H9 (cell line): ENCODE results near the gene DHH. TPM values are rescaled to one million over a fixed set of nuclear protein-coding genes. Genes with fewer than 3 reads are reported as not detected.

Experiments used
- DNase-seq: peaks from one replicate; pipeline ENCODE4 v3.0.0-alpha.2; 2017
- H2AFZ ChIP-seq: one replicate; pipeline ENCODE4 v1.6.1; 2013; ENCODE audit warnings: mild to moderate bottlenecking, low read length, control low read depth, moderate library complexity
- H2AK5ac ChIP-seq: 2 replicates; pipeline ENCODE4 v1.6.1; 2013; ENCODE audit warnings: low read length, control low read depth, mixed read lengths; ENCODE audit not compliant: insufficient read length
- H2BK120ac ChIP-seq: one replicate; pipeline ENCODE4 v1.6.1; 2013; ENCODE audit warnings: low read depth, mild to moderate bottlenecking, low read length, control low read depth, inconsistent platforms; ENCODE audit not compliant: poor library complexity, severe bottlenecking
- H2BK12ac ChIP-seq: 2 replicates; pipeline ENCODE4 v1.6.1; 2013; ENCODE audit warnings: low read length, control low read depth, mixed read lengths, low read depth; ENCODE audit not compliant: insufficient read length
- H2BK15ac ChIP-seq: 2 replicates; pipeline ENCODE4 v1.6.1; 2013; ENCODE audit warnings: low read depth, low read length, control low read depth
- H2BK20ac ChIP-seq: one replicate; pipeline ENCODE4 v1.6.1; 2013; ENCODE audit warnings: low read depth, mild to moderate bottlenecking, low read length, control low read depth, inconsistent platforms; ENCODE audit not compliant: poor library complexity, severe bottlenecking
- H2BK5ac ChIP-seq: 2 replicates; pipeline ENCODE4 v1.6.1; 2013; ENCODE audit warnings: low read length, control low read depth, mixed read lengths; ENCODE audit not compliant: insufficient read length
- H3K14ac ChIP-seq: 2 replicates; pipeline ENCODE4 v1.6.1; 2013; ENCODE audit warnings: low read length, control low read depth; ENCODE audit not compliant: insufficient read depth
- H3K18ac ChIP-seq: 2 replicates; pipeline ENCODE4 v1.6.1; 2013; ENCODE audit warnings: low read depth, mild to moderate bottlenecking, mixed read lengths, low read length, control low read depth; ENCODE audit not compliant: insufficient read length
- H3K23ac ChIP-seq: 2 replicates; pipeline ENCODE4 v1.6.1; 2013; ENCODE audit warnings: low read length, control low read depth, mixed read lengths, low read depth; ENCODE audit not compliant: insufficient read length
- H3K23me2 ChIP-seq: 2 replicates; pipeline ENCODE4 v1.6.1; 2013; ENCODE audit warnings: low read depth, mild to moderate bottlenecking, mixed read lengths, low read length, control low read depth; ENCODE audit not compliant: insufficient read length, poor library complexity, severe bottlenecking
- H3K27ac ChIP-seq: 2 replicates; pipeline ENCODE4 v1.5.1; 2013; ENCODE audit warnings: low read length, control low read depth, mixed read lengths, low read depth; ENCODE audit not compliant: insufficient read length
- H3K27me3 ChIP-seq: 2 replicates; pipeline ENCODE4 v1.6.1; 2013; ENCODE audit warnings: low read length, control low read depth, inconsistent platforms; ENCODE audit not compliant: insufficient read depth
- H3K4ac ChIP-seq: 2 replicates; pipeline ENCODE4 v1.6.1; 2013; ENCODE audit warnings: low read depth, mild to moderate bottlenecking, control low read depth, inconsistent platforms, low read length, moderate library complexity
- H3K4me1 ChIP-seq: 2 replicates; pipeline ENCODE4 v1.6.1; 2013; ENCODE audit warnings: low read length, control low read depth, inconsistent platforms; ENCODE audit not compliant: insufficient read depth
- H3K4me2 ChIP-seq: 2 replicates; pipeline ENCODE4 v1.6.1; 2013; ENCODE audit warnings: low read length, control low read depth, mixed read lengths; ENCODE audit not compliant: insufficient read length, insufficient read depth
- H3K56ac ChIP-seq: 2 replicates; pipeline ENCODE4 v1.6.1; 2013; ENCODE audit warnings: low read depth, mild to moderate bottlenecking, mixed read lengths, low read length, control low read depth; ENCODE audit not compliant: insufficient read length
- H3K79me1 ChIP-seq: 2 replicates; pipeline ENCODE4 v1.6.1; 2013; ENCODE audit warnings: low read depth, mild to moderate bottlenecking, moderate library complexity, low read length, control low read depth, inconsistent platforms; ENCODE audit not compliant: insufficient read depth, poor library complexity, severe bottlenecking
- H3K79me2 ChIP-seq: 2 replicates; pipeline ENCODE4 v1.6.1; 2013; ENCODE audit warnings: low read length, control low read depth, inconsistent platforms; ENCODE audit not compliant: insufficient read depth
- H3K9ac ChIP-seq: 2 replicates; pipeline ENCODE4 v1.6.1; 2013; ENCODE audit warnings: low read length, control low read depth, mixed read lengths; ENCODE audit not compliant: insufficient read length; ENCODE audit errors: extremely low read depth
- H3K9me3 ChIP-seq: one replicate; pipeline ENCODE4 v1.6.1; 2013; ENCODE audit warnings: low read depth, low read length, inconsistent platforms; ENCODE audit not compliant: control insufficient read depth
- H3T11ph ChIP-seq: one replicate; pipeline ENCODE4 v1.6.1; 2013; ENCODE audit warnings: mild to moderate bottlenecking, low read length, control low read depth, inconsistent platforms
- H4K20me1 ChIP-seq: one replicate; pipeline ENCODE4 v1.6.1; 2013; ENCODE audit not compliant: control insufficient read depth, insufficient read length, insufficient read depth
- H4K5ac ChIP-seq: 2 replicates; pipeline ENCODE4 v1.6.1; 2013; ENCODE audit warnings: low read depth, mild to moderate bottlenecking, mixed read lengths, low read length, control low read depth; ENCODE audit not compliant: insufficient read length
- H4K8ac ChIP-seq: replicated peaks from 2 replicates; pipeline ENCODE4 v1.6.1; 2013; ENCODE audit warnings: low read length, control low read depth, mixed read lengths, low read depth; ENCODE audit not compliant: insufficient read length
- H4K91ac ChIP-seq: 2 replicates; pipeline ENCODE4 v1.6.1; 2013; ENCODE audit warnings: low read depth, mild to moderate bottlenecking, moderate library complexity, mixed read lengths, low read length, control low read depth; ENCODE audit not compliant: insufficient read length
- H3K27ac Mint-ChIP-seq, 3 experiments: 2 replicates in 2 of 3; 3 replicates in 1 of 3; pipeline ENCODE4 v1.8.0; 2020 to 2021; ENCODE audit warnings: mixed read lengths in 3 of 3, mild to moderate bottlenecking in 1 of 3, moderate library complexity in 1 of 3
- H3K27me3 Mint-ChIP-seq: 2 replicates; pipeline ENCODE4 v1.8.0; 2021; ENCODE audit warnings: low read depth, mild to moderate bottlenecking, moderate library complexity, mixed read lengths
- H3K36me3 Mint-ChIP-seq, 3 experiments: 2 replicates in 2 of 3; 3 replicates in 1 of 3; pipeline ENCODE4 v1.8.0; 2020 to 2021; ENCODE audit warnings: low read depth in 3 of 3, mixed read lengths in 3 of 3; ENCODE audit not compliant: insufficient read depth in 1 of 3
- H3K4me1 Mint-ChIP-seq, 2 experiments: 2 replicates each; pipeline ENCODE4 v1.8.0; 2020; ENCODE audit warnings: mixed read lengths in 2 of 2
- H3K4me3 Mint-ChIP-seq, 2 experiments: 2 replicates in 1 of 2; 3 replicates in 1 of 2; pipeline ENCODE4 v1.8.0; 2020 to 2021; ENCODE audit warnings: mild to moderate bottlenecking in 2 of 2, mixed read lengths in 2 of 2, moderate library complexity in 1 of 2
- H3K9me3 Mint-ChIP-seq, 2 experiments: 2 replicates in 1 of 2; 3 replicates in 1 of 2; pipeline ENCODE4 v1.8.0; 2020; ENCODE audit warnings: mild to moderate bottlenecking in 2 of 2, mixed read lengths in 2 of 2, moderate library complexity in 1 of 2
- CTCF ChIP-seq: fragments of 200-600 bp; sonication (generic); conservative IDR thresholded peaks from 3 replicates; pipeline ENCODE4 v1.8.0; 2021; ENCODE audit warnings: antibody characterized with exemption, mild to moderate bottlenecking
- WGBS: extraction: QIAGEN DNeasy Blood & Tissue Kit; methylation state at CpG from one replicate; pipeline ENCODE4 v1.1.7; 2013; ENCODE audit warnings: missing lambda C conversion rate, low lambda C conversion rate, mixed read lengths; ENCODE audit not compliant: insufficient read length; ENCODE audit errors: extremely low coverage; 5-methylcytosine and 5-hydroxymethylcytosine counted together
- total RNA-seq: library from RNA; stranded (reverse); gene quantifications from 2 replicates; pipeline ENCODE4 v1.2.1, GENCODE V29; 2021

The DHH gene
- total RNA-seq, 1 experiment from 2014 or later: 0.20 TPM

GRCh38 chr12:49133590-49133989, 39.0 kb upstream of the DHH start:
- Histone ChIP-seq H3K14ac (no peak overlapping the region), H3K4me1 (peaks cover 2% of the 10 kb centered on the region; the same call in 1 of the 2 replicates), H4K91ac (no peak overlapping the region), H3K56ac (no peak overlapping the region), H3K9me3 (no peaks in the 10 kb centered on the region), H2BK15ac (no peak overlapping the region), H2BK120ac (no peak overlapping the region), H3K79me2 (no peaks in the 10 kb centered on the region; the same call in 1 of the 2 replicates), H4K20me1 (no peaks in the 10 kb centered on the region), H2AK5ac (no peak overlapping the region), H4K5ac (no peak overlapping the region), H3K4me2 (no peak overlapping the region), H3K18ac (no peak overlapping the region), H4K8ac (no peak overlapping the region), H3K79me1 (peaks cover 3% of the 10 kb centered on the region), H2AFZ (no peak overlapping the region), H3K27ac (no peak overlapping the region), H2BK12ac (no peak overlapping the region), H3T11ph (no peak overlapping the region), H3K23me2 (peaks cover 8% of the 10 kb centered on the region), H2BK20ac (no peak overlapping the region), H3K27me3 (no peaks in the 10 kb centered on the region), H3K4ac (no peak overlapping the region), H2BK5ac (no peak overlapping the region), H3K9ac (no peak overlapping the region), H3K23ac (no peak overlapping the region)
- no peak for DNase-seq
- Mint-ChIP-seq H3K36me3 (peaks cover 21 to 26% (median 26%) of the 10 kb centered on the region in 3 experiments), H3K4me3 (peak overlapping the region in 1 of 2 experiments; percentile 24; a peak in 1 of 5 replicates), H3K9me3 (0 out of 5 replicates have a peak, but pooled peaks cover 0 to 3% of the 10 kb centered on the region in 2 experiments), H3K4me1 (peaks cover 15 to 28% of the 10 kb centered on the region in 2 experiments), H3K27ac (no peak overlapping the region), H3K27me3 (no peaks in the 10 kb centered on the region; the same call in 1 of the 2 replicates)
- TF ChIP-seq CTCF: no peak
- WGBS: no CpG with 5 or more reads among the region's 10 CpGs
